K562 (cell line): ENCODE data around the gene WDR83. TPM values are rescaled to one million over a fixed set of nuclear protein-coding genes. Genes with fewer than 3 reads are reported as not detected.
A peak's percentile ranks its signal among the peaks of the same experiment; 100 is the strongest.

Experiments
- ATF7 ChIP-seq: fragments of 450-650 bp; IDR thresholded peaks from 2 replicates; pipeline ENCODE4 v1.7.1; 2014; ENCODE audit warnings: mild to moderate bottlenecking, moderate library complexity
- ERF ChIP-seq: fragments of 450-650 bp; formaldehyde crosslinking; IDR thresholded peaks from 2 replicates; pipeline ENCODE4 v1.4.0; 2020; ENCODE audit warnings: mild to moderate bottlenecking, mixed read lengths
- FUS ChIP-seq: fragments of 200-400 bp; formaldehyde crosslinking; optimal IDR thresholded peaks from 2 replicates; pipeline ENCODE3; 2017; ENCODE audit warnings: low read depth, low read length
- GABPB1 ChIP-seq: sonication (generic); formaldehyde crosslinking; IDR thresholded peaks from 2 replicates; pipeline ENCODE4 v1.8.0; 2022; ENCODE audit warnings: mild to moderate bottlenecking, missing genetic modification reagents
- IRF2 ChIP-seq: sonication (generic); formaldehyde crosslinking; IDR thresholded peaks from 2 replicates; pipeline ENCODE4 v1.8.1; 2022; ENCODE audit warnings: mild to moderate bottlenecking, missing genetic modification reagents
- MITF ChIP-seq: IDR thresholded peaks from 2 replicates; pipeline ENCODE4 v1.6.1; 2014; ENCODE audit warnings: antibody characterized with exemption
- NR2C2 ChIP-seq, 2 experiments: fragments of 200-800 bp in 1 of 2; sonication (Bioruptor generic) in 1 of 2; sonication (generic) in 1 of 2; formaldehyde crosslinking in 1 of 2; IDR thresholded peaks; 2 replicates each; pipeline versions ENCODE4 v1.6.1 to v1.8.0; 2016 to 2022; ENCODE audit warnings: mild to moderate bottlenecking in 1 of 2, missing compliant biosample characterization in 1 of 2, missing genetic modification characterization in 1 of 2, missing genetic modification reagents in 1 of 2
- NRF1 ChIP-seq, 2 experiments: fragments of 450-650 bp; IDR thresholded peaks in 1 of 2; conservative IDR thresholded peaks in 1 of 2; 2 replicates each; pipeline ENCODE4 v1.6.1; 2014; ENCODE audit warnings: mild to moderate bottlenecking in 2 of 2
- RB1 ChIP-seq: fragments of 450-650 bp; IDR thresholded peaks from 2 replicates; pipeline ENCODE4 v1.6.1; 2017; ENCODE audit warnings: low read depth, mild to moderate bottlenecking
- RBFOX2 ChIP-seq: fragments of 200-400 bp; formaldehyde crosslinking; IDR thresholded peaks from 2 replicates; pipeline ENCODE4 v1.6.1; 2017; ENCODE audit warnings: low read depth, mild to moderate bottlenecking, low read length, moderate library complexity
- TAF1 ChIP-seq: IDR thresholded peaks from 2 replicates; pipeline ENCODE4 v1.6.1; 2011; ENCODE audit warnings: mild to moderate bottlenecking, low read length, moderate library complexity; ENCODE audit not compliant: insufficient read depth, control insufficient read depth, severe bottlenecking; ENCODE audit errors: extremely low read depth
- TCF15 ChIP-seq: fragments of 250-450 bp; sonication (Bioruptor Pico); IDR thresholded peaks from 2 replicates; pipeline ENCODE4 v1.8.0; 2022; ENCODE audit warnings: moderate library complexity, mild to moderate bottlenecking, inconsistent platforms
- TCFL5 ChIP-seq: fragments of 250-450 bp; sonication (Bioruptor Pico); conservative IDR thresholded peaks from 2 replicates; pipeline ENCODE4 v1.6.1; 2021; ENCODE audit warnings: mild to moderate bottlenecking, moderate library complexity, matching md5 sums
- ZKSCAN8 ChIP-seq: fragments of 200-800 bp; sonication (Bioruptor generic); IDR thresholded peaks from 2 replicates; pipeline ENCODE4 v1.6.1; 2016; ENCODE audit warnings: missing genetic modification characterization, missing compliant biosample characterization
- ZNF354B ChIP-seq: fragments of 250-450 bp; sonication (Bioruptor Pico); IDR thresholded peaks from 2 replicates; pipeline ENCODE4 v1.4.0; 2020
- ZNF444 ChIP-seq: fragments of 250-450 bp; sonication (Bioruptor Pico); IDR thresholded peaks from 2 replicates; pipeline ENCODE4 v1.4.0; 2020; ENCODE audit warnings: mild to moderate bottlenecking, moderate library complexity
- ZNF79 ChIP-seq: fragments of 250-450 bp; sonication (Bioruptor Pico); IDR thresholded peaks from 2 replicates; pipeline ENCODE4 v1.4.0; 2020; ENCODE audit warnings: low read depth, mild to moderate bottlenecking, moderate library complexity
- polyA plus RNA-seq, 8 experiments: library from polyadenylated mRNA; depleted of rRNA in 4 of 8; stranded (reverse) in 5 of 8; unstranded in 3 of 8; fragments of >200 nt; fragmentation: Nextera tagmentation in 2 of 8; fragmentation: Illumina TruSeq in 1 of 8; extraction: Ambion mirVana in 2 of 8; extraction: Trizol in 1 of 8; gene quantifications; 2 replicates each; pipeline versions ENCODE4 v1.2.1 to v1.2.3, GENCODE V29; 2011 to 2014; ENCODE audit warnings: inconsistent platforms in 1 of 8, missing spikeins in 1 of 8
- total RNA-seq, 7 experiments: library from RNA; depleted of rRNA in 6 of 7; stranded (reverse); fragments of >200 nt in 6 of 7; fragmentation: Illumina TruSeq in 2 of 7; extraction: Trizol in 2 of 7; gene quantifications; 2 replicates each; pipeline versions ENCODE4 v1.2.1 to v1.2.3, GENCODE V29; 2011 to 2021; ENCODE audit warnings: low replicate concordance in 1 of 7
- TF ChIP-seq, protein P1 (sequence below), 2 experiments: fragments of 450-650 bp; formaldehyde crosslinking in 1 of 2; IDR thresholded peaks; 2 replicates each; pipeline versions ENCODE4 v1.4.0 to v1.6.1; 2014 to 2020; ENCODE audit warnings: mild to moderate bottlenecking in 2 of 2, borderline replicate concordance in 1 of 2, low read depth in 1 of 2

WDR83 gene
- total and polyA plus RNA-seq, 9 of the 15 experiments (the other 6 are each of a cell fraction or from before 2014, with no cell fraction given) = 0.52 to 21.3 (median 4.2) TPM

DNA sequence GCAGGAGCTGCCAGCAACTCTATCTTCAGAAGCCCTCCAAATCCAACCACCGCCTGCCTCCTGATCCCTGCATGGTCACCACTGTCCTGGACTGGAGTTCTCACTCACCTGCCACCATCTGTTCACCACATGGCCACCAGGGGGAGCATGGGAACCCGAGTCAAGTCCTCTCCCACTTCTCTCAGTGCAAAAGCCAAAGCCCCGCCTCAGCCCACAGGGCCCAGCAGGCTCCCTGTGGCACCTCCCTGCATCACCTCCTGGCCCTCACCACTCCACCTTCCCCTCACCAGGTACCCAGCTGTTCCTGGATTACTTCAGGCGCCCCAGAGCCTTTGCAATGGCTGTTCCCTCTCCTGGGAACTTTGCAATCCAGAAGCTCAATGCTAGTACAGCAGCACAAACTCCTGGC lies 9.8 kb downstream of the WDR83 start (continued):
- TF ChIP-seq, protein P1, sequence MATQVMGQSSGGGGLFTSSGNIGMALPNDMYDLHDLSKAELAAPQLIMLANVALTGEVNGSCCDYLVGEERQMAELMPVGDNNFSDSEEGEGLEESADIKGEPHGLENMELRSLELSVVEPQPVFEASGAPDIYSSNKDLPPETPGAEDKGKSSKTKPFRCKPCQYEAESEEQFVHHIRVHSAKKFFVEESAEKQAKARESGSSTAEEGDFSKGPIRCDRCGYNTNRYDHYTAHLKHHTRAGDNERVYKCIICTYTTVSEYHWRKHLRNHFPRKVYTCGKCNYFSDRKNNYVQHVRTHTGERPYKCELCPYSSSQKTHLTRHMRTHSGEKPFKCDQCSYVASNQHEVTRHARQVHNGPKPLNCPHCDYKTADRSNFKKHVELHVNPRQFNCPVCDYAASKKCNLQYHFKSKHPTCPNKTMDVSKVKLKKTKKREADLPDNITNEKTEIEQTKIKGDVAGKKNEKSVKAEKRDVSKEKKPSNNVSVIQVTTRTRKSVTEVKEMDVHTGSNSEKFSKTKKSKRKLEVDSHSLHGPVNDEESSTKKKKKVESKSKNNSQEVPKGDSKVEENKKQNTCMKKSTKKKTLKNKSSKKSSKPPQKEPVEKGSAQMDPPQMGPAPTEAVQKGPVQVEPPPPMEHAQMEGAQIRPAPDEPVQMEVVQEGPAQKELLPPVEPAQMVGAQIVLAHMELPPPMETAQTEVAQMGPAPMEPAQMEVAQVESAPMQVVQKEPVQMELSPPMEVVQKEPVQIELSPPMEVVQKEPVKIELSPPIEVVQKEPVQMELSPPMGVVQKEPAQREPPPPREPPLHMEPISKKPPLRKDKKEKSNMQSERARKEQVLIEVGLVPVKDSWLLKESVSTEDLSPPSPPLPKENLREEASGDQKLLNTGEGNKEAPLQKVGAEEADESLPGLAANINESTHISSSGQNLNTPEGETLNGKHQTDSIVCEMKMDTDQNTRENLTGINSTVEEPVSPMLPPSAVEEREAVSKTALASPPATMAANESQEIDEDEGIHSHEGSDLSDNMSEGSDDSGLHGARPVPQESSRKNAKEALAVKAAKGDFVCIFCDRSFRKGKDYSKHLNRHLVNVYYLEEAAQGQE (IDR thresholded peaks at IDR 0.05; ENCODE audit: borderline replicate concordance) = peak; percentile 50; the same call in 1 of the 2 replicates
- TF ChIP-seq, protein P1 (CRISPR knock-in tag; IDR thresholded peaks at IDR 0.05; ENCODE audit: low read depth) = no peak
- no peak for TF ChIP-seq TCFL5 (CRISPR knock-in tag)
- TF ChIP-seq GABPB1 = peak; percentile 17; the same call in 1 of the 2 replicates
- no peak for TF ChIP-seq ZNF79 (CRISPR knock-in tag)
- no peak for TF ChIP-seq FUS
- peak; percentile 51; the same call in 1 of the 2 replicates for TF ChIP-seq RBFOX2
- no peak for TF ChIP-seq IRF2 (CRISPR knock-in tag)
- TF ChIP-seq NRF1 (conservative IDR thresholded peaks at IDR 0.05 in 1 of 2, IDR thresholded peaks at IDR 0.05 in 1 of 2) = no peak
- TF ChIP-seq ATF7 = no peak
- TF ChIP-seq TCF15 (CRISPR knock-in tag) = no peak
- no peak for TF ChIP-seq RB1
- TF ChIP-seq TAF1 = no peak
- TF ChIP-seq ERF (CRISPR knock-in tag) = no peak
- no peak for TF ChIP-seq ZNF444
- TF ChIP-seq ZKSCAN8 (CRISPR knock-in tag) = no peak
- TF ChIP-seq NR2C2 (CRISPR knock-in tag; IDR thresholded peaks at IDR 0.05) = no peak
- TF ChIP-seq NR2C2 (tag; IDR thresholded peaks at IDR 0.05) = no peak
- no peak for TF ChIP-seq MITF
- TF ChIP-seq ZNF354B (CRISPR knock-in tag) = no peak
